Thyroid gland (tissue), 4 donors: ENCODE data around the gene PTPN11. TPM values are rescaled to one million over a fixed set of nuclear protein-coding genes. Genes with fewer than 3 reads are reported as not detected.
"Not testable (repeated sequence)": the region's sequence is repeated elsewhere in the genome, so short reads cannot be mapped to it uniquely, and the experiment has no call there.

Experiments
- DNase-seq, 2 donors: peaks; one replicate each; pipeline ENCODE4 v3.0.0-alpha.2; 2019
- H3K27ac ChIP-seq, 3 donors: fragments of 200-600 bp; sonication (generic); 1 replicate in 2 of 3; 2 replicates in 1 of 3; pipeline ENCODE4 v1.5.1; 2016 to 2019; ENCODE audit warnings: mild to moderate bottlenecking in 1 of 3, moderate library complexity in 1 of 3
- H3K27me3 ChIP-seq: fragments of 200-600 bp; sonication (generic); one replicate; pipeline ENCODE4 v1.5.1; 2019
- H3K36me3 ChIP-seq, 2 donors: fragments of 200-600 bp; sonication (generic); one replicate each; pipeline ENCODE4 v1.5.1; 2016 to 2019
- H3K4me1 ChIP-seq, 2 donors: fragments of 200-600 bp; sonication (generic); one replicate each; pipeline ENCODE4 v1.5.1; 2017 to 2019
- H3K4me3 ChIP-seq, 3 donors: fragments of 200-600 bp; sonication (generic); replicated peaks in 1 of 3; 1 replicate in 2 of 3; 2 replicates in 1 of 3; pipeline ENCODE4 v1.5.1; 2016; ENCODE audit warnings: mild to moderate bottlenecking in 1 of 3
- H3K9me3 ChIP-seq: fragments of 200-600 bp; sonication (generic); one replicate; pipeline ENCODE4 v1.5.1; 2017
- POLR2A ChIP-seq, 2 donors: fragments of 450-650 bp; IDR thresholded peaks; one replicate each; pipeline ENCODE4 v1.6.1; 2017; ENCODE audit warnings: antibody characterized with exemption in 2 of 2, mild to moderate bottlenecking in 2 of 2, moderate library complexity in 1 of 2
- WGBS, 2 donors: methylation state at CpG; one replicate each; pipeline ENCODE4 v1.1.5; 2017; 5-methylcytosine and 5-hydroxymethylcytosine counted together
- intact Hi-C: fragments of 100-400 bp; cut with DNase I; formaldehyde crosslinking; loops from one replicate; pipeline ENCODE4 v1.15.1; 2023
- total RNA-seq, 4 donors: library from RNA; depleted of rRNA; stranded (reverse); fragments of >200 nt; gene quantifications; one replicate each; pipeline ENCODE4 v1.2.3, GENCODE V29; 2016
- TF ChIP-seq, protein P1 (sequence below), 6 experiments: fragments of 200-600 bp in 3 of 6; fragments of 450-650 bp in 3 of 6; sonication (generic) in 3 of 6; IDR thresholded peaks; one replicate each; pipeline ENCODE4 v1.5.1; 2016 to 2019; ENCODE audit warnings: antibody characterized with exemption in 6 of 6, mild to moderate bottlenecking in 2 of 6, inconsistent platforms in 1 of 6, moderate library complexity in 1 of 6

The PTPN11 gene
- total RNA-seq, 4 donors from 2014 or later = 75.8 to 99.6 (median 78.5) TPM

GRCh38 chr12:112386726-112387125 lies 32.0 kb upstream of the PTPN11 start:
- DNase-seq = no peak
- Histone ChIP-seq H3K27ac (no peak overlapping the region), H3K27me3 (no peaks in the 10 kb centered on the region), H3K9me3 (no peaks in the 10 kb centered on the region), H3K4me3 (no peak overlapping the region), H3K36me3 (no peaks in the 10 kb centered on the region), H3K4me1 (peaks cover 5% of the 10 kb centered on the region in 2 donors)
- TF ChIP-seq, protein P1, sequence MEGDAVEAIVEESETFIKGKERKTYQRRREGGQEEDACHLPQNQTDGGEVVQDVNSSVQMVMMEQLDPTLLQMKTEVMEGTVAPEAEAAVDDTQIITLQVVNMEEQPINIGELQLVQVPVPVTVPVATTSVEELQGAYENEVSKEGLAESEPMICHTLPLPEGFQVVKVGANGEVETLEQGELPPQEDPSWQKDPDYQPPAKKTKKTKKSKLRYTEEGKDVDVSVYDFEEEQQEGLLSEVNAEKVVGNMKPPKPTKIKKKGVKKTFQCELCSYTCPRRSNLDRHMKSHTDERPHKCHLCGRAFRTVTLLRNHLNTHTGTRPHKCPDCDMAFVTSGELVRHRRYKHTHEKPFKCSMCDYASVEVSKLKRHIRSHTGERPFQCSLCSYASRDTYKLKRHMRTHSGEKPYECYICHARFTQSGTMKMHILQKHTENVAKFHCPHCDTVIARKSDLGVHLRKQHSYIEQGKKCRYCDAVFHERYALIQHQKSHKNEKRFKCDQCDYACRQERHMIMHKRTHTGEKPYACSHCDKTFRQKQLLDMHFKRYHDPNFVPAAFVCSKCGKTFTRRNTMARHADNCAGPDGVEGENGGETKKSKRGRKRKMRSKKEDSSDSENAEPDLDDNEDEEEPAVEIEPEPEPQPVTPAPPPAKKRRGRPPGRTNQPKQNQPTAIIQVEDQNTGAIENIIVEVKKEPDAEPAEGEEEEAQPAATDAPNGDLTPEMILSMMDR (IDR thresholded peaks at IDR 0.05) = no peak
- TF ChIP-seq POLR2A (IDR thresholded peaks at IDR 0.05) = no peak
- 73 to 74% methylated on average over 3 of the region's 3 CpGs for WGBS, 2 donors
- intact Hi-C loops = loop anchor here (2.0 to 10.0 kb wide), 2 partner anchors 152 to 190 kb away; no protein-coding TSS in a partner anchor

DNA sequence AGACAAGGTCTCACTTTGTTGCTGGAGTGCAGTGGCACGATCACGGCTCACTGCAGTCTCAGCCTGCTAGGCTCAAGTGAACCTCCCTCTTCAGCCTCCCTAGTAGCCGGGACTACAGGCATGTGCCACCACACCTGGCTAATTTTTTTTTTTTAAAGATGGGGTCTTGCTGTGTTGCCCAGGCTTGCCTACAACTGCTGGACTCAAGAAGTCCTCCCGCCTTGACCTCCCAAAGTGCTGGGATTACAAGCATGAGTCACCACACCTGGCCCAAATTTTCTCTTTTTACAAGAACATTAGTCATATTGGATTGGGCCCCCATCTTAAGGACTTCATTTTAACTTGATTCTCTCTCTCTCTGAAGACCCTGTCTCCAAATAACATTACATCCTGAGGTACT lies 29.5 kb upstream of the PTPN11 start:
- 88 to 95% methylated on average over 4 of the region's 4 CpGs for WGBS, 2 donors
- Histone ChIP-seq H3K9me3 (no peaks in the 10 kb centered on the region), H3K36me3 (no peaks in the 10 kb centered on the region), H3K4me3 (no peak overlapping the region), H3K4me1 (no peaks in the 10 kb centered on the region), H3K27ac (no peak overlapping the region), H3K27me3 (no peaks in the 10 kb centered on the region)
- TF ChIP-seq, protein P1 (IDR thresholded peaks at IDR 0.05) = no peak
- no peak for TF ChIP-seq POLR2A (IDR thresholded peaks at IDR 0.05)
- intact Hi-C loops = loop anchor here (10.0 kb wide), 1 partner anchor 154 kb away; no protein-coding TSS in a partner anchor
- DNase-seq = no peak

GRCh38 chr12:112389922-112390654 lies 28.7 kb upstream of the PTPN11 start:
- 90 to 91% methylated on average over 3 of the region's 4 CpGs for WGBS, 2 donors
- intact Hi-C loops = loop anchor here (10.0 kb wide), 1 partner anchor 155 kb away; no protein-coding TSS in a partner anchor

GRCh38 chr12:112393328-112393727 lies 25.4 kb upstream of the PTPN11 start:
- TF ChIP-seq, protein P1 (IDR thresholded peaks at IDR 0.05) = no peak
- no peak for TF ChIP-seq POLR2A (IDR thresholded peaks at IDR 0.05)

More at GRCh38 chr12:112389922-112390654, 28.7 kb upstream of the PTPN11 start:
- not testable (repeated sequence) for H3K27me3 ChIP-seq, DNase-seq, H3K9me3 ChIP-seq, H3K4me1 ChIP-seq, H3K27ac ChIP-seq, H3K36me3 ChIP-seq, H3K4me3 ChIP-seq

DNA sequence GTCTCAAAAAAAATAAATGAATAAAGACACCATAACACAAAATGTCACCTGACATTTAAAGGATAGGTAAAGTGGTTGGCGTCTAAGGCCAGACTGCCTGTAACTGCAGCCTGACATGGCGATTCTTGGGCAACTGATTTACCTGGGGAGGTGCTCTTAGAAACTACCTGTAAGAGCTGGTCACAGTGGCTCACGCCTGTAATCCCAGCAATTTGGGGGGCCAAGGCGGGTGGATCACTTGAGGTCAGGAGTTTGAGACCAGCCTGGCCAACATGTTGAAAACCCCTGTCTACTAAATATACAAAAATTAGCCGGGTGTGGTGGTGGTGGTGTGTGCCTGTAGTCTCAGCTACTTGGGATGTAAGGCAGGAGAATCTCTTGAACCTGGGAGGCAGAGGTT lies 17.7 kb upstream of the PTPN11 start:
- 88 to 95% methylated on average over 5 of the region's 5 CpGs for WGBS, 2 donors
- no peak for DNase-seq
- Histone ChIP-seq H3K4me3 (no peak overlapping the region), H3K4me1 (no peaks in the 10 kb centered on the region), H3K27ac (no peak overlapping the region), H3K27me3 (no peaks in the 10 kb centered on the region), H3K36me3 (peaks cover 13 to 16% of the 10 kb centered on the region in 2 donors), H3K9me3 (no peaks in the 10 kb centered on the region)
- intact Hi-C loops = no loop called here
- TF ChIP-seq, protein P1 (IDR thresholded peaks at IDR 0.05) = no peak
- no peak for TF ChIP-seq POLR2A (IDR thresholded peaks at IDR 0.05)

More at GRCh38 chr12:112393328-112393727, 25.4 kb upstream of the PTPN11 start:
- no peaks in the 10 kb centered on the region for H3K9me3 ChIP-seq
- H3K4me3 ChIP-seq = no peak overlapping the region
- no peaks in the 10 kb centered on the region for H3K36me3 ChIP-seq
- no peak overlapping the region for H3K27ac ChIP-seq
- no peak for DNase-seq
- no peaks in the 10 kb centered on the region for H3K27me3 ChIP-seq
- WGBS, 2 donors = 88% methylated on average over 1 of the region's 1 CpG
- intact Hi-C loops = no loop called here
- H3K4me1 ChIP-seq = no peaks in the 10 kb centered on the region
